Measurements from ENCODE around the gene GIPC2.

Gene GIPC2

GRCh38 chr1:78095593-78095992, 49.8 kb downstream of the GIPC2 start:
- H3K27ac ChIP-seq, result no peak overlapping the region
- no peak for TF ChIP-seq ZFX (IDR thresholded peaks at IDR 0.05; ENCODE audit: borderline replicate concordance)
- no peak for TF ChIP-seq CTCF (IDR thresholded peaks at IDR 0.05)

- TF ChIP-seq CTCF (IDR thresholded peaks at IDR 0.05) (no peak), ZFX (IDR thresholded peaks at IDR 0.05; ENCODE audit: borderline replicate concordance) (no peak)
- H3K27ac ChIP-seq, result no peak overlapping the region
These were observed 50.3 kb downstream of the GIPC2 start for GRCh38 chr1:78096017-78096416.

GRCh38 chr1:78096976-78097375, 51.2 kb downstream of the GIPC2 start:
- no peak overlapping the region for H3K27ac ChIP-seq
- TF ChIP-seq ZFX (IDR thresholded peaks at IDR 0.05; ENCODE audit: borderline replicate concordance) (no peak), CTCF (IDR thresholded peaks at IDR 0.05) (no peak)

- TF ChIP-seq CTCF (IDR thresholded peaks at IDR 0.05) (no peak), ZFX (IDR thresholded peaks at IDR 0.05; ENCODE audit: borderline replicate concordance) (no peak)
- no peak overlapping the region for H3K27ac ChIP-seq
These were observed 55.3 kb downstream of the GIPC2 start for GRCh38 chr1:78101051-78101450.

GRCh38 chr1:78101514-78101913, 55.7 kb downstream of the GIPC2 start:
- TF ChIP-seq CTCF (IDR thresholded peaks at IDR 0.05) (no peak), ZFX (IDR thresholded peaks at IDR 0.05; ENCODE audit: borderline replicate concordance) (no peak)
- no peak overlapping the region for H3K27ac ChIP-seq

- TF ChIP-seq CTCF (IDR thresholded peaks at IDR 0.05) (no peak), ZFX (IDR thresholded peaks at IDR 0.05; ENCODE audit: borderline replicate concordance) (no peak)
- H3K27ac ChIP-seq, result no peak overlapping the region
These were observed 56.3 kb downstream of the GIPC2 start for GRCh38 chr1:78102082-78102481.

- H3K27ac ChIP-seq, result no peak overlapping the region
- no peak for TF ChIP-seq ZFX (IDR thresholded peaks at IDR 0.05; ENCODE audit: borderline replicate concordance)
- TF ChIP-seq CTCF (IDR thresholded peaks at IDR 0.05), result no peak
These were observed 57.1 kb downstream of the GIPC2 start for GRCh38 chr1:78102916-78103315.

Data from 22Rv1 (cell line).